GM12891 (cell line): ENCODE measurements around the gene S100A8.
"Not testable (repeated sequence)": the region's sequence is repeated elsewhere in the genome, so short reads cannot be mapped to it uniquely, and the experiment has no call there.

Experiments used
- PAX5 ChIP-seq: IDR thresholded peaks from 2 replicates; pipeline ENCODE4 v1.6.1; 2011; ENCODE audit warnings: low read length, moderate library complexity, mild to moderate bottlenecking; ENCODE audit not compliant: insufficient read depth, severe bottlenecking
- POLR2A ChIP-seq: IDR thresholded peaks from 2 replicates; pipeline ENCODE4 v1.6.1; 2011; ENCODE audit warnings: low read depth, low read length, control low read depth
- POLR2AphosphoS5 ChIP-seq: IDR thresholded peaks from 2 replicates; pipeline ENCODE4 v1.6.1; 2011; ENCODE audit warnings: low read depth, low read length, control low read depth
- SPI1 ChIP-seq: IDR thresholded peaks from 2 replicates; pipeline ENCODE4 v1.6.1; 2011; ENCODE audit warnings: low read depth, low read length, control low read depth
- TAF1 ChIP-seq: IDR thresholded peaks from 2 replicates; pipeline ENCODE4 v1.6.1; 2011; ENCODE audit warnings: low read depth, low read length, control low read depth

DNA sequence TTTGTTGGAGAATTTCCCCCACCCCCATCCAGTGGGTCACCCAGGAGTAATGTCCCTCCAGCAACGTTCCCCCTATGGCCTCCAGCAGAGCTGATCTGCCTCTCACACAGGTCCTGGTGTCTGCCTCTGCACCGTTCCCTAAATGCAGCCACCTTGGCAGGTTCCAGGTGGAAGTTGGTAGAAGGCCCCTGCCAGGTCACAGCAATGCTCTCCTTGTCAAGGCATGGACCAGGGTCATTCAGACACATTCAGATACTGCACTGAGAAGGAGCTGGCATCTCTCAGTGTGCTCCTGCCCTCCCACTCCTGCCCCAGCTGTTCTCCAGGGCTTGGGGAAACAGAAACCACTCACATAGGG, 28.5 kb upstream of the S100A8 start:
- TF ChIP-seq POLR2A, PAX5, TAF1, POLR2AphosphoS5, SPI1: not testable (repeated sequence)
